Cortex of kidney (tissue), 1 donor: ENCODE results near the gene KIAA1191.

ENCODE experiments used
- DNase-seq: peaks from one replicate; lab custom pipeline; 2025; lab: John Stamatoyannopoulos, UW

Gene KIAA1191

GRCh38 chr5:176389135-176390123, 27.9 kb upstream of the KIAA1191 start:
- no peak for DNase-seq

DNA sequence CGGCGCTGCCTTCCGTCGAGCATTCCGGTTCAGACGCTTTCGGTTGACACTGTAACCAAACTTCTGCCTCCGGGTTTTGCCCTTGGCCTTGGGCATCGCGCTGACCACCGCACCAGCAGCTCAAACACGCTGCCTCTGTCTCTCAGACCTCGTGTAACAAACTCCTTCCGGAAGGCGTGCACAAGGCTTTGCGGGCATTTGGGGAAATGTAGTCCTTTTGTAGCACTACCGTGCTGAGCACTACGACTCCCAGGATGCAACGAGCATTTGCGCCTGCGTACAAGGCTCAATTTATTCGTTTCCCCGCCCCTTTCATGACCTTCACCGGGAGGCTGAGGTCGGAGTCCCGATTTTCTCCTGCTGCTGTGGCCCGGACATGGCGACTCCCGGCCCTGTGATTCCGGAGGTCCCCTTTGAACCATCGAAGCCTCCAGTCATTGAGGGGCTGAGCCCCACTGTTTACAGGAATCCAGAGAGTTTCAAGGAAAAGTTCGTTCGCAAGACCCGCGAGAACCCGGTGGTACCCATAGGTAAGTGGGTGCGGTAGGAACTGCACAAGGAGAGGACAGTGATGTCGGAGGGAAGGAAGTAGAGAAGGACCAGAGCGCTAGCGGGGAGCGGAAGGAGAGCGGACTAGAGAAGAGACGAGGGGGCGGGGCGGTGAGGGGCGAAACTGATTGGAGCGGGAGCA, 27.0 kb upstream of the KIAA1191 start, which contains the start of the genes HIGD2A and NOP16:
HIGD2A (plus strand) TSS at position 308 of the 691 bp plus-strand sequence; CDS start at position 377, 69 bp downstream.
NOP16 (minus strand) TSS at position 155 of the 691 bp plus-strand sequence; CDS start at position 96, 59 bp downstream.
- no peak for DNase-seq

DNA sequence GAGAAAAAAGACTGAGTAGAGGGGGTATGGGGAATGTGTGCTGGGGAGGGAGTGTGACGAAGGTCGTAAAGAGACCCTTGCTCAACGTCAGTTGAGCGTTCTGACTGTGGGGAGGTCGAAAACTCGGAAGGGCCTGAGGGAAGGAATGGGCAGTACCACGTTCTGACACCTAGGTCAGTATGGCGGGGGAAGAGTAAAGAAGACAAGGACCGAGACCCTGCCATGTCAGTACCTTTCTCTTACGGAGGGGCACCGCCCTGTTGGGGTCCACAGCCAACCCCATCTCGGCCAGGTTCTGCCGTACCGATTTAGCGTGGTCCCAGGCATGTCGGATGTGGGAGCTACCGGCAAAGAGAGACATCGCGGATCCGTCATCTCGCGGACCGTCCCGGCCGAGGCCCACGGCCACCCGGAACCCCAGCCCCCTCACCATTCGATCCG, 26.5 kb upstream of the KIAA1191 start:
- no peak for DNase-seq

DNA sequence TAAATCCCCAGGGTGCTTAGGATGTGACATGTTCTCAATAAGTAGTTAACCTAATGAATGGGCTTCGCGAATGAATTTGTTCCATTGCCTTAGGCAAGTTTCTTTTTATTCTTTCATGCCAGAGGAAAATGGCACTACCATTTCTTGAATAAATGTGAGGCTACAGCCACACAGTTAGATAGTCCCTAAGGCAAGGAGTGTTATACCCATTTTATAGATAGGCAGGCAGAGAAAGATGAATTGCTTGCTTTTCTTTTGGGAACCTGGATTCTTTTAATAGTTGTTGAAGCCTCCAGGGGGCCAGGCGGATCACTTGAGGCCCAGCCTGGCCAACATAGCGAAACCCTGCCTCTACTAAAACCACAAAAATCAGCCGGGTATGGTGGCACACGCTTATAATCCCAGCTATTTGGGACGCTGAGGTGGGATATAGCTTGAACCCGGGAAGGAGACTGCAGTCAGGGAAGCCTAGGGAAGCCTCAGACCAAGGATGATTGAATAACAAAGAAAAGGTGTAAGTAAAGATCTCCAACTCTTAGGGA, 25.9 kb upstream of the KIAA1191 start:
- DNase-seq: no peak

DNA sequence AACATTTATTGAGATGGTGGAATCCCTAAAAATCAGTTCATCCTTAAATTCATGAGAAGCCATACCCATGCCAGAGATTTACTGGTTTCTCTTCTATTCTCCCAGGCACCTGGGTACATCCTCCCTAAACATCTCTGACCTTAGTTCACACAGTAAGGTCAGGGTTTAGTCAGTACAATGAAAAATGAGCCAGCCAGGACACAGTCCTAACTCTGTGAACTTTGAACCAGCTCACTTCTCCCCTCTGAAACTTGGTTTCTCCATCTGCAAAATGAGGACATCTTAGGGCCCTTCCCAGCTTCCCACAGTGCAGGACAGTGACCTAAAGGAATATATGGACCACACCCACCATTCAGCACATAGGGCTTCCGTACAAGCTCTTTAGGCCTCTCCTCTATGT, 24.9 kb upstream of the KIAA1191 start:
- no peak for DNase-seq

- no peak for DNase-seq
Measured at GRCh38 chr5:176384991-176385390, 23.4 kb upstream of the KIAA1191 start.

- no peak for DNase-seq
Measured at GRCh38 chr5:176384366-176384930, 22.9 kb upstream of the KIAA1191 start.

GRCh38 chr5:176383961-176384360, 22.4 kb upstream of the KIAA1191 start:
- no peak for DNase-seq

DNA sequence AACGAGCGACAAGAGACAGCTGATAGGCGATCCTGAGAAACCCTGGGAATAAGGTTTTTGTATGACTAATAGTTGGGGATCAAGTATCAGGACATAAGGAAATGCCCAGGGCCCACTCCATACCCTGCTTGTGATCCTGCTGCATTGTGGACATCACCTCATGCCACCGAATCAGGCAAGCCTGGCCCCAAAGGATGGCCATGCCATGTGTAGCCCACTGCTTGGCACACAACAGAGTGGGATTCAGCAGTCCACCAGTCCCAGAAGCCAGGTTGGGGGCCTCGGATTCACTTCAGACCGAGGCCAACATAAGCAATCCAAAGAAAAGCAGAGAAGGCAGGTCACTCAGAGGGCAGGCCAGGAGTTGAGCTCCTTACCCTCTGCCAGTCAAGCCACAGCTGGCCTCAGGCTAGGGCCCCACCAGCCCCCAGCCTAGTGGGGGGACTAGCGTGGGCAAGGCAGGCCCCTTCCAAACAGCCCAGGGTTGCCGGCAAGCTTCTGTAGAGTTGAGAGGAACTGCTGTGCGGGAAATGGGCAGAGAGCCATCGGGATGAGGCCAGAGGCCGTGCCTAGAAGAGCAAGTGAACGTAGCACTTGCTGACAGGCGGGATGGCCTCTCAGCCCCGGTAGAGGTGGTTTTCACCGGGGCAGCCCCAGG, 21.8 kb upstream of the KIAA1191 start:
- no peak for DNase-seq

DNA sequence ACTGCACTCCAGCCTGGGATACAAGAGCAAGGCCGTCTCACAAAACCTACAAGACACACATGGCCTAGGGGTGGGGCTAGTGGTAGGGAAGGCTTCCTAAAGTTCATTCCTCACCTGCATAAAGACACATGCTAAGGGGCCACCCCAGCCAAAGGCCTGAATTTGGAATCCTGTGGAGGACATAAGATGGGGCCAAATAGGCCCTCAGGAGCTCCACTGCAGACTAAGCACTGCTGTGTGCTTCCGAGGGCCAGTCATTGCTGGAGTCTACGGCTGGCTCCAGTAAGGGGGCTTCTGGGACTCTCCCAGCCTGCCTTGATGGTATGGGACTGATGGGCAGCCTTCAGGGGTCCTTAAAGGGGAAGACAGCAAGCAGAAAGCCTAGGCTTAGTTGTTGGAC, 21.2 kb upstream of the KIAA1191 start:
- no peak for DNase-seq

- no peak for DNase-seq
Measured at GRCh38 chr5:176381979-176382378, 20.4 kb upstream of the KIAA1191 start.

DNA sequence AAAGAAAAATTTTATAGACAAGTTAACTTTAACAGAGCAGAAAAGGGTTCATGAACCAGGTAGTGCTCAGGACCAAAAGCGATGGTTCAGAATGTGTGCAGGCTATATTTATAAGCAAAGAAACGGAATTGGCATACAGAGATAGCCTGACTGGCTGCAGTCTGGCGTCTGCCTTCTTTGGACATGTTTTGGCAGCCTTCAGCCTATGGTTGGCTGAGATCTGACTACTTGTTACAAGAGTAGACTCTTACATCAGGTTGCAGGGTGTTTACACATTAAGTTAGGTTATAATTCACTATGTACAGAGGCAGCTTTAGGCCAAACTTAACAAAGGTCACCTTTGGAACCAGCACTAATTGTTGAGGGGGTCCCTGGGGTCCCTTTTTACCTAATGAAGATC, 19.9 kb upstream of the KIAA1191 start:
- no peak for DNase-seq

- DNase-seq: no peak
Measured at GRCh38 chr5:176379881-176380280, 18.3 kb upstream of the KIAA1191 start.

- no peak for DNase-seq
Measured at GRCh38 chr5:176373100-176373818, 11.7 kb upstream of the KIAA1191 start.

GRCh38 chr5:176371621-176372539, 10.3 kb upstream of the KIAA1191 start:
- DNase-seq: no peak

DNA sequence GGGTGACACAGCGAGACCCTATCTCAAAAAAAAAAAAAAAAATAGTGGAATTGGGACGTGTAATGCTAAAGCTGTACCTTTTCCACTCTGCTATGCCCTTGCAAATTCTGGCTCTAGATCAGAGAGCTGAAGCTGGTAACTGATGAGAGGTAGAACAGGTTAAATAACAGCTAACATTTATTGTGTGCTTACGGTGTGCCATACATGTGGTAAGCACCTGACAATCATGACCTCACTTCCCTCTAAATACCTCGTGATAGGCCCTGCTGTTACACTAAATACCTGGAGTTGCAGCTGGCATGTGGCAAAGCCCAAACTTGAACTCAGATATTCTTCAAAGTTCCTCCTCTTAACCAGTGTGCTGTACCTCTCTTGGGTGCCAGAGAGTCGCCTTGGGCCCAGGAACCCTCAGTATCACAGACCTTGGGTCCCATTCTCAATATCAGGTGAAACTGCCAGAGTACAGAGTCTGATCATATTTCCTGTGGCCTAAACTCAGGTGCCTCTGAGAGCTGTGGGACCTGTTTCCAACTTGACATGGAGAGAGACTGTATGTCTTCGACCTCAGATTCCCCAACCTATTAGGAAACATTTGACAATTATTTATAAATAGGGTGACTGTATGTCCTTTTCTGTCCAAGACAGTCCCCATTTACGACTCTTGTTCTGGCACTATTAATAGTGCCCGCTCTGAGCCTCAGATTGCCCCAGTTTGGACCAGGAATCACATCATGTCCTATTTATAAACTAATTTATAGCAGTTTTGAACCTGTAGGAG, 8.6 kb upstream of the KIAA1191 start:
- DNase-seq: no peak

DNA sequence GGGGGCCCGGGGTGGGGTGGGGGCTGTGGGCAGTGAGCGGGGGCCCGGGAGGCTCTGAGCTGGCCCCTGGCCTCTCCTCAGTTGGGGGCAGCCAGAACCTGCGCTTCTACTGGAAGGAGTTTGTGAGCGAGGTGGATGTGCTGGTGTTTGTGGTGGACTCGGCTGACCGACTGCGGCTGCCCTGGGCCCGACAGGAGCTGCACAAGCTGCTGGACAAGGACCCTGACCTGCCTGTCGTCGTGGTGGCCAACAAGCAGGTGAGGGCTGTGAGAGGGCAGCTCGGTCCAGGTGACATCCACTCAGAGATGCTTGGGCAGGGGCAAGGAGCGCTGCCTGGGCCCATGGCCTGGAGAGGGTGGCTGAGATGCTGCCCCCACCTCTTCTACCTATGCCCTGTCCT, 7.2 kb upstream of the KIAA1191 start:
- no peak for DNase-seq

GRCh38 chr5:176366232-176366894, 4.8 kb upstream of the KIAA1191 start:
- no peak for DNase-seq
